ENCODE data around the gene SPATA13. TPM values are rescaled to one million over a fixed set of nuclear protein-coding genes. Genes with fewer than 3 reads are reported as not detected.

Gene SPATA13
- polyA plus RNA-seq, 1 experiment = 12.0 TPM

- no peak for DNase-seq (ENCODE audit: low read depth, low spot score)
- POLR2A ChIA-PET = no interaction called here
- H3K27ac ChIP-seq (ENCODE audit: low read depth, low read length) = no peak overlapping the region
- peaks cover 5% of the 10 kb centered on the region for H3K27me3 ChIP-seq (ENCODE audit: control insufficient read depth, insufficient read depth, low read length)
- CTCF ChIA-PET = no interaction called here
- H3K9me3 ChIP-seq (ENCODE audit: control insufficient read depth, insufficient read depth, low read length) = peaks cover 10% of the 10 kb centered on the region
- TF ChIP-seq, protein P1, sequence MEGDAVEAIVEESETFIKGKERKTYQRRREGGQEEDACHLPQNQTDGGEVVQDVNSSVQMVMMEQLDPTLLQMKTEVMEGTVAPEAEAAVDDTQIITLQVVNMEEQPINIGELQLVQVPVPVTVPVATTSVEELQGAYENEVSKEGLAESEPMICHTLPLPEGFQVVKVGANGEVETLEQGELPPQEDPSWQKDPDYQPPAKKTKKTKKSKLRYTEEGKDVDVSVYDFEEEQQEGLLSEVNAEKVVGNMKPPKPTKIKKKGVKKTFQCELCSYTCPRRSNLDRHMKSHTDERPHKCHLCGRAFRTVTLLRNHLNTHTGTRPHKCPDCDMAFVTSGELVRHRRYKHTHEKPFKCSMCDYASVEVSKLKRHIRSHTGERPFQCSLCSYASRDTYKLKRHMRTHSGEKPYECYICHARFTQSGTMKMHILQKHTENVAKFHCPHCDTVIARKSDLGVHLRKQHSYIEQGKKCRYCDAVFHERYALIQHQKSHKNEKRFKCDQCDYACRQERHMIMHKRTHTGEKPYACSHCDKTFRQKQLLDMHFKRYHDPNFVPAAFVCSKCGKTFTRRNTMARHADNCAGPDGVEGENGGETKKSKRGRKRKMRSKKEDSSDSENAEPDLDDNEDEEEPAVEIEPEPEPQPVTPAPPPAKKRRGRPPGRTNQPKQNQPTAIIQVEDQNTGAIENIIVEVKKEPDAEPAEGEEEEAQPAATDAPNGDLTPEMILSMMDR (IDR thresholded peaks at IDR 0.05; ENCODE audit: low read depth, low read length) = no peak
- H3K4me3 ChIP-seq (ENCODE audit: low read depth, low read length) = no peak overlapping the region
Observed at GRCh38 chr13:24127116-24127631, 33.3 kb upstream of the SPATA13 start.

- TF ChIP-seq, protein P1 (IDR thresholded peaks at IDR 0.05; ENCODE audit: low read depth, low read length) = no peak
Observed at GRCh38 chr13:24128112-24128511, 32.4 kb upstream of the SPATA13 start.

DNA sequence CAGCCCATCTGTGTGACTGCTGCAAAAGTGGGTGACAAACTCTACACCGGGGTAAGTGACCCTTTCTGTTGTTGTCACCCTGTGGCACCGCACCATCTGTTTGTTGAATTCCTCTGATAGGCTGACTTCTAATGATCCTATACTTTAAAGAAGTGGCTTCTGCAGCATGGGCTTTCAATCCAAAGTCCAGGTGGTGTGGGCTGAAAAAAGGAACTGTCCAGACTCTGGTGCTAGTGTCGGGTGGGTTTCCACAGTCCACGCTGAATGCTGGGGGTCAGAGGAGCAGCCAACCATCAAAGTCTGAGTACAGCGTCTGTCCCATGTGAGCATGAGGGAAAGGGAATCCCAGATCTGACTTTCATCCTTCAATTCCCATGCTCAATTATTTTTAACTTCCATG, 31.6 kb upstream of the SPATA13 start:
- POLR2A ChIA-PET = no interaction called here
- Histone ChIP-seq H3K9me3 (ENCODE audit: control insufficient read depth, insufficient read depth, low read length) (peaks cover 10% of the 10 kb centered on the region), H3K27ac (ENCODE audit: low read depth, low read length) (no peak overlapping the region), H3K27me3 (ENCODE audit: control insufficient read depth, insufficient read depth, low read length) (peaks cover 5% of the 10 kb centered on the region), H3K4me3 (ENCODE audit: low read depth, low read length) (no peak overlapping the region)
- CTCF ChIA-PET = no interaction called here
- DNase-seq (ENCODE audit: low read depth, low spot score) = no peak
- TF ChIP-seq, protein P1 (IDR thresholded peaks at IDR 0.05; ENCODE audit: low read depth, low read length) = no peak

More at GRCh38 chr13:24128112-24128511, 32.4 kb upstream of the SPATA13 start:
- DNase-seq (ENCODE audit: low read depth, low spot score) = no peak
- Histone ChIP-seq H3K4me3 (ENCODE audit: low read depth, low read length) (no peak overlapping the region), H3K9me3 (ENCODE audit: control insufficient read depth, insufficient read depth, low read length) (peaks cover 10% of the 10 kb centered on the region), H3K27ac (ENCODE audit: low read depth, low read length) (no peak overlapping the region), H3K27me3 (ENCODE audit: control insufficient read depth, insufficient read depth, low read length) (peaks cover 5% of the 10 kb centered on the region)
- ChIA-PET POLR2A (no interaction called here), CTCF (no interaction called here)

DNA sequence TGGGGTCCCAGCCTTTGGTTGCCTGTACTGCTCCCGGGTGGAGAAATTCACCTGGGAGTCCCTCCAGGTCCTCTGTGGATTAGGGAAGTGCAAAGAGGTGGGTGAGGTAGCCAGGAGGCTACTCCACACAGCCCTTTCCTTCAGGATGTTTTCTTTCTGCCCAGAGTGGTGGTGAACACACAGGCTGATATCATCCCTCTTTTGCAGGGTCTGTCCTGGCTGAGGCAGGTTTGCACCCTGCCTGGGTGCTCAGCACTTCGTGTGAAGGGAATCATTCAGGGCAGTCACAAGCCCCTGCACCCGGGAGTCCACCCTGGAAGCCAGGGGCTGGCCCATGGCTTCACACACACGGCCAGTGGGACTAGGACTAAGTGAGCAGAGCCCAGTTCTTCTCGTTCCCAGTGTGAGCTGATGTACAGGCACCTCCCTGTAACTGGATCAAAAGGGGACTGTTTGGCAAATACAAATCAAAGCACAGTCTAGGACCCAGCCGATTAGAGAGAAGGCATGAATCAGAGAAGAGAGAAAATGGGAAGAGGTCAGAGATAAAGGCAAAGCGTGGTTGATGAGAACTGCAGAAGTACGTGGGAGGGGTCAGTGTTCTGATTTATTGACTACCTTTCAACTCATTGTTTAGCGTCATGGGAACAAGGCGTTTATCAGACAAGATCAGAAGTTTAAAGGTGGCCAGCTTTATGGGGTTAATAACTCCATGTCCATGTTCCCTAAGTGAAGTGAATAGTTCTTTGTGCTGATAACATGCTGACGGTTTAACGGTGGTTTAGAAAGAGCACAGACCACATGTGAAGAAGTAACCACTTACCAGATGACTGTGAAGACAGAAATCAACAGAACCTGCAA, 30.4 kb upstream of the SPATA13 start:
- ChIA-PET POLR2A (interaction anchor here (0.6 kb wide), 1 partner anchor 9 kb away, joined by 4 read pairs; no protein-coding TSS in a partner anchor), CTCF (no interaction called here)
- Histone ChIP-seq H3K27ac (ENCODE audit: low read depth, low read length) (no peak overlapping the region), H3K9me3 (ENCODE audit: control insufficient read depth, insufficient read depth, low read length) (peaks cover 10% of the 10 kb centered on the region), H3K27me3 (ENCODE audit: control insufficient read depth, insufficient read depth, low read length) (peaks cover 5% of the 10 kb centered on the region), H3K4me3 (ENCODE audit: low read depth, low read length) (no peak overlapping the region)
- TF ChIP-seq, protein P1 (IDR thresholded peaks at IDR 0.05; ENCODE audit: low read depth, low read length) = no peak
- DNase-seq (ENCODE audit: low read depth, low spot score) = no peak

- POLR2A ChIA-PET = no interaction called here
- no peak overlapping the region for H3K27ac ChIP-seq (ENCODE audit: low read depth, low read length)
- H3K9me3 ChIP-seq (ENCODE audit: control insufficient read depth, insufficient read depth, low read length) = peaks cover 6% of the 10 kb centered on the region
- DNase-seq (ENCODE audit: low read depth, low spot score) = no peak
- CTCF ChIA-PET = no interaction called here
- peaks cover 5% of the 10 kb centered on the region for H3K27me3 ChIP-seq (ENCODE audit: control insufficient read depth, insufficient read depth, low read length)
- H3K4me3 ChIP-seq (ENCODE audit: low read depth, low read length) = no peak overlapping the region
- TF ChIP-seq, protein P1 (IDR thresholded peaks at IDR 0.05; ENCODE audit: low read depth, low read length) = no peak
Observed at GRCh38 chr13:24131749-24132148, 28.8 kb upstream of the SPATA13 start.

Data from AG04450 (cell line).